Activated B cell treated with CpG ODN at 0.5 μM for 24 hours (primary cell): ENCODE data around the gene MBD5. TPM values are rescaled to one million over a fixed set of nuclear protein-coding genes. Genes with fewer than 3 reads are reported as not detected.
A peak's percentile ranks its signal among the peaks of the same experiment; 100 is the strongest.

ENCODE experiments used
- ATAC-seq: fragments of 200-7000 bp; cut with Tn5 transposase; one replicate; pipeline ENCODE4 v1.10.0; 2021; ENCODE audit warnings: low read depth, mild to moderate bottlenecking, moderate library complexity
- CTCF ChIA-PET: fragments of 350-600 bp; sonication (Branson Sonifier 250); formaldehyde crosslinking; loops from one replicate; lab custom pipeline; 2021; ENCODE audit warnings: antibody characterized with exemption; lab: Charles Lee
- POLR2A ChIA-PET: fragments of 350-600 bp; sonication (Branson Sonifier 250); formaldehyde crosslinking; loops from one replicate; lab custom pipeline; 2021; ENCODE audit warnings: antibody characterized with exemption; lab: Charles Lee
- DNase-seq: peaks from one replicate; pipeline ENCODE4 v3.0.0; 2022
- H3K27ac Mint-ChIP-seq: one replicate; pipeline ENCODE4 v1.8.0; 2020; ENCODE audit warnings: mixed read lengths
- H3K27me3 Mint-ChIP-seq: one replicate; pipeline ENCODE4 v1.8.0; 2021; ENCODE audit warnings: mixed read lengths
- H3K36me3 Mint-ChIP-seq: one replicate; pipeline ENCODE4 v1.8.0; 2021; ENCODE audit warnings: low read depth, mixed read lengths
- H3K4me1 Mint-ChIP-seq: one replicate; pipeline ENCODE4 v1.8.0; 2021; ENCODE audit warnings: mixed read lengths
- H3K4me3 Mint-ChIP-seq: one replicate; pipeline ENCODE4 v1.8.0; 2020; ENCODE audit warnings: mild to moderate bottlenecking, mixed read lengths
- H3K9me3 Mint-ChIP-seq: one replicate; pipeline ENCODE4 v1.8.0; 2020; ENCODE audit warnings: mixed read lengths
- CTCF ChIP-seq: fragments of 200-600 bp; IDR thresholded peaks from one replicate; pipeline ENCODE4 v1.8.0; 2022; ENCODE audit warnings: antibody characterized with exemption, mild to moderate bottlenecking
- intact Hi-C: fragments of 100-400 bp; cut with micrococcal nuclease; formaldehyde crosslinking; loops from one replicate; pipeline ENCODE4 v1.15.1; 2024
- total RNA-seq: library from RNA; stranded (reverse); gene quantifications from 2 replicates; pipeline ENCODE4 v1.2.3, GENCODE V29; 2022

MBD5 gene
- total RNA-seq: 48.5 and 55.7 TPM in 2 replicates

GRCh38 chr2:148021059-148021861 is at the start of gene MBD5:
TSS of gene MBD5 (plus strand) at chr2:148021091.
- no peak for TF ChIP-seq CTCF
- intact Hi-C loops: loop anchor here (1.0 to 2.0 kb wide), 3 partner anchors 21 to 178 kb away; no protein-coding TSS in a partner anchor
- no peaks in the 10 kb centered on the region for H3K27me3 Mint-ChIP-seq
- no peaks in the 10 kb centered on the region for H3K9me3 Mint-ChIP-seq
- peaks cover 65% of the 10 kb centered on the region for H3K4me1 Mint-ChIP-seq
- H3K36me3 Mint-ChIP-seq: peaks cover 27% of the 10 kb centered on the region
- ChIA-PET CTCF (interaction anchor here (1.0 to 1.4 kb wide), 4 partner anchors 31 to 624 kb away, joined by 3 to 7 read pairs (median 4); no protein-coding TSS in a partner anchor), POLR2A (interaction anchor here (0.6 to 2.1 kb wide), 25 partner anchors 12 to 1566 kb away, joined by 3 to 23 read pairs (median 4); partner anchors contain the start of gene EPC2)
- no peak for DNase-seq
- ATAC-seq: peak; percentile 44
- peak within 1 kb of the TSS; percentile 100 for H3K4me3 Mint-ChIP-seq
- peak within 1 kb of the TSS; percentile 95 for H3K27ac Mint-ChIP-seq

- peaks cover 41% of the 10 kb centered on the region for H3K36me3 Mint-ChIP-seq
- POLR2A ChIA-PET: no interaction called here
- H3K4me3 Mint-ChIP-seq: no peak overlapping the region
- H3K4me1 Mint-ChIP-seq: peaks cover 13% of the 10 kb centered on the region
- no peak for TF ChIP-seq CTCF
- ATAC-seq (no peak), DNase-seq (no peak)
- H3K27me3 Mint-ChIP-seq: no peaks in the 10 kb centered on the region
- H3K27ac Mint-ChIP-seq: no peak overlapping the region
- CTCF ChIA-PET: no interaction called here
- no peaks in the 10 kb centered on the region for H3K9me3 Mint-ChIP-seq
- intact Hi-C loops: no loop called here
Measured at GRCh38 chr2:147976102-147976501, 44.8 kb upstream of the MBD5 start.

GRCh38 chr2:147977679-147978078 is 43.2 kb upstream of the MBD5 start:
- ChIA-PET POLR2A (interaction anchor here (0.6 kb wide), 1 partner anchor 1101 kb away, joined by 5 read pairs; no protein-coding TSS in a partner anchor), CTCF (interaction anchor here (0.6 kb wide), 1 partner anchor 53 kb away, joined by 3 read pairs; no protein-coding TSS in a partner anchor)
- Mint-ChIP-seq H3K4me1 (peaks cover 18% of the 10 kb centered on the region), H3K36me3 (peaks cover 35% of the 10 kb centered on the region), H3K4me3 (no peak overlapping the region), H3K9me3 (no peaks in the 10 kb centered on the region), H3K27ac (no peak overlapping the region), H3K27me3 (no peaks in the 10 kb centered on the region)
- DNase-seq (no peak), ATAC-seq (no peak)
- no peak for TF ChIP-seq CTCF
- intact Hi-C loops: no loop called here

GRCh38 chr2:147980940-147981528 is 39.9 kb upstream of the MBD5 start:
- H3K36me3 Mint-ChIP-seq: peaks cover 27% of the 10 kb centered on the region

More at GRCh38 chr2:147980940-147981528, 39.9 kb upstream of the MBD5 start:
- H3K27ac Mint-ChIP-seq: no peak overlapping the region
- ATAC-seq (no peak), DNase-seq (no peak)
- H3K4me1 Mint-ChIP-seq: peaks cover 34% of the 10 kb centered on the region
- intact Hi-C loops: no loop called here
- no peak overlapping the region for H3K4me3 Mint-ChIP-seq
- no peak for TF ChIP-seq CTCF
- POLR2A ChIA-PET: no interaction called here
- CTCF ChIA-PET: interaction anchor here (1.2 kb wide), 1 partner anchor 9 kb away, joined by 3 read pairs; no protein-coding TSS in a partner anchor
- no peaks in the 10 kb centered on the region for H3K9me3 Mint-ChIP-seq
- no peaks in the 10 kb centered on the region for H3K27me3 Mint-ChIP-seq
